Sigmoid colon (tissue), 4 donors: ENCODE results near the gene MGMT.

Experiments
- EP300 ChIP-seq, 4 donors: sonication (generic); formaldehyde crosslinking; IDR thresholded peaks; one replicate each; pipeline ENCODE4 v1.6.1; 2017; ENCODE audit warnings: antibody characterized with exemption in 4 of 4
- TF ChIP-seq, protein P1 (sequence below), 4 experiments: fragments of 450-650 bp in 3 of 4; fragments of 200-600 bp in 1 of 4; IDR thresholded peaks; one replicate each; pipeline ENCODE4 v1.5.1; 2016 to 2019; ENCODE audit warnings: antibody characterized with exemption in 4 of 4, mild to moderate bottlenecking in 3 of 4, moderate library complexity in 2 of 4

DNA sequence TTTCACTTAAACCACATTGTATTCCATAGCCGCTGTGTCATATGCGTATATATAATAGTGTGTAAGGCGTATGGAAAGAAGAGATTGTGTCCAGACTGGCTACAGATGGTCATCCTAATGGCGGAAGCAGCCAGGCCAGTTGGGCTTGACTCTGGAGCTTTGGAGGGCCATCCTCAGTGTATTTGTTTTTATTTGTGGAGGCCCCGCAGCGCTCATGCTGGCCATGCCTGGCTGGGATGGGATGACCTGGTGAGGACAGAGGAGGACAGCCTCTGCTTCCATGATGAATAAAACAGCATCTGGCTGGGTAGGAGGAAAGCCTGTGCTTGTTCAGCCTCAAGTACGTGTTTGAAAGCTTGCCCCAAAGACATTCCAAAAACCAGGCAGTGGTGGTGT is 276.7 kb downstream of the MGMT start:
- no peak for TF ChIP-seq EP300 (IDR thresholded peaks at IDR 0.05)
- TF ChIP-seq, protein P1, sequence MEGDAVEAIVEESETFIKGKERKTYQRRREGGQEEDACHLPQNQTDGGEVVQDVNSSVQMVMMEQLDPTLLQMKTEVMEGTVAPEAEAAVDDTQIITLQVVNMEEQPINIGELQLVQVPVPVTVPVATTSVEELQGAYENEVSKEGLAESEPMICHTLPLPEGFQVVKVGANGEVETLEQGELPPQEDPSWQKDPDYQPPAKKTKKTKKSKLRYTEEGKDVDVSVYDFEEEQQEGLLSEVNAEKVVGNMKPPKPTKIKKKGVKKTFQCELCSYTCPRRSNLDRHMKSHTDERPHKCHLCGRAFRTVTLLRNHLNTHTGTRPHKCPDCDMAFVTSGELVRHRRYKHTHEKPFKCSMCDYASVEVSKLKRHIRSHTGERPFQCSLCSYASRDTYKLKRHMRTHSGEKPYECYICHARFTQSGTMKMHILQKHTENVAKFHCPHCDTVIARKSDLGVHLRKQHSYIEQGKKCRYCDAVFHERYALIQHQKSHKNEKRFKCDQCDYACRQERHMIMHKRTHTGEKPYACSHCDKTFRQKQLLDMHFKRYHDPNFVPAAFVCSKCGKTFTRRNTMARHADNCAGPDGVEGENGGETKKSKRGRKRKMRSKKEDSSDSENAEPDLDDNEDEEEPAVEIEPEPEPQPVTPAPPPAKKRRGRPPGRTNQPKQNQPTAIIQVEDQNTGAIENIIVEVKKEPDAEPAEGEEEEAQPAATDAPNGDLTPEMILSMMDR (IDR thresholded peaks at IDR 0.05): no peak
